Lower lobe of right lung (tissue), 2 donors: ENCODE results near the gene NAT8L. TPM values are rescaled to one million over a fixed set of nuclear protein-coding genes. Genes with fewer than 3 reads are reported as not detected.

Experiments
- ATAC-seq, 2 donors: fragments of 200-7000 bp; cut with Tn5 transposase; one replicate each; pipeline ENCODE4 v1.9.1; 2020 to 2022; ENCODE audit warnings: mild to moderate bottlenecking in 2 of 2, moderate library complexity in 2 of 2
- DNase-seq: peaks from one replicate; pipeline ENCODE4 v3.0.0-alpha.2; 2020
- H3K27ac ChIP-seq: fragments of 200-600 bp; one replicate; pipeline ENCODE4 v1.8.0; 2022
- H3K27me3 ChIP-seq: fragments of 200-600 bp; one replicate; pipeline ENCODE4 v1.8.0; 2022; ENCODE audit warnings: low read depth
- H3K36me3 ChIP-seq: fragments of 200-600 bp; one replicate; pipeline ENCODE4 v1.8.0; 2022; ENCODE audit warnings: mild to moderate bottlenecking
- H3K4me1 ChIP-seq: fragments of 200-600 bp; one replicate; pipeline ENCODE4 v1.8.0; 2022
- H3K4me3 ChIP-seq: fragments of 200-600 bp; one replicate; pipeline ENCODE4 v1.8.0; 2022; ENCODE audit warnings: mild to moderate bottlenecking
- H3K9me3 ChIP-seq: fragments of 200-600 bp; one replicate; pipeline ENCODE4 v1.8.0; 2022
- intact Hi-C: fragments of 100-400 bp; cut with DNase I; formaldehyde crosslinking; loops from one replicate; pipeline ENCODE4 v1.11.0; 2022
- total RNA-seq: library from RNA; stranded (reverse); fragmentation: NEBNext Ultra II Directional; extraction: Animal tissue kit (Norgen Biotek cat#: 25700); gene quantifications from one replicate; pipeline ENCODE4 v1.2.1, GENCODE V29; 2021
- TF ChIP-seq, protein P1 (sequence below): fragments of 200-600 bp; IDR thresholded peaks from one replicate; pipeline ENCODE4 v1.8.0; 2022; ENCODE audit warnings: antibody characterized with exemption, mild to moderate bottlenecking
- donor health status: DM: no; HTN: yes; CAD: no; lungs with severe emphysema.

The NAT8L gene
- total RNA-seq, 1 donor from 2014 or later = 0.24 TPM

- Histone ChIP-seq H3K27me3 (peaks cover 49% of the 10 kb centered on the region), H3K27ac (no peak overlapping the region), H3K9me3 (no peaks in the 10 kb centered on the region), H3K4me3 (peak overlapping the region; percentile 66), H3K4me1 (peaks cover 21% of the 10 kb centered on the region), H3K36me3 (no peaks in the 10 kb centered on the region)
- TF ChIP-seq, protein P1, sequence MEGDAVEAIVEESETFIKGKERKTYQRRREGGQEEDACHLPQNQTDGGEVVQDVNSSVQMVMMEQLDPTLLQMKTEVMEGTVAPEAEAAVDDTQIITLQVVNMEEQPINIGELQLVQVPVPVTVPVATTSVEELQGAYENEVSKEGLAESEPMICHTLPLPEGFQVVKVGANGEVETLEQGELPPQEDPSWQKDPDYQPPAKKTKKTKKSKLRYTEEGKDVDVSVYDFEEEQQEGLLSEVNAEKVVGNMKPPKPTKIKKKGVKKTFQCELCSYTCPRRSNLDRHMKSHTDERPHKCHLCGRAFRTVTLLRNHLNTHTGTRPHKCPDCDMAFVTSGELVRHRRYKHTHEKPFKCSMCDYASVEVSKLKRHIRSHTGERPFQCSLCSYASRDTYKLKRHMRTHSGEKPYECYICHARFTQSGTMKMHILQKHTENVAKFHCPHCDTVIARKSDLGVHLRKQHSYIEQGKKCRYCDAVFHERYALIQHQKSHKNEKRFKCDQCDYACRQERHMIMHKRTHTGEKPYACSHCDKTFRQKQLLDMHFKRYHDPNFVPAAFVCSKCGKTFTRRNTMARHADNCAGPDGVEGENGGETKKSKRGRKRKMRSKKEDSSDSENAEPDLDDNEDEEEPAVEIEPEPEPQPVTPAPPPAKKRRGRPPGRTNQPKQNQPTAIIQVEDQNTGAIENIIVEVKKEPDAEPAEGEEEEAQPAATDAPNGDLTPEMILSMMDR = no peak
- DNase-seq (no peak), ATAC-seq (peak; percentile 2 to 8)
- intact Hi-C loops = no loop called here
Measured at GRCh38 chr4:2040391-2041238, 18.5 kb upstream of the NAT8L start.

DNA sequence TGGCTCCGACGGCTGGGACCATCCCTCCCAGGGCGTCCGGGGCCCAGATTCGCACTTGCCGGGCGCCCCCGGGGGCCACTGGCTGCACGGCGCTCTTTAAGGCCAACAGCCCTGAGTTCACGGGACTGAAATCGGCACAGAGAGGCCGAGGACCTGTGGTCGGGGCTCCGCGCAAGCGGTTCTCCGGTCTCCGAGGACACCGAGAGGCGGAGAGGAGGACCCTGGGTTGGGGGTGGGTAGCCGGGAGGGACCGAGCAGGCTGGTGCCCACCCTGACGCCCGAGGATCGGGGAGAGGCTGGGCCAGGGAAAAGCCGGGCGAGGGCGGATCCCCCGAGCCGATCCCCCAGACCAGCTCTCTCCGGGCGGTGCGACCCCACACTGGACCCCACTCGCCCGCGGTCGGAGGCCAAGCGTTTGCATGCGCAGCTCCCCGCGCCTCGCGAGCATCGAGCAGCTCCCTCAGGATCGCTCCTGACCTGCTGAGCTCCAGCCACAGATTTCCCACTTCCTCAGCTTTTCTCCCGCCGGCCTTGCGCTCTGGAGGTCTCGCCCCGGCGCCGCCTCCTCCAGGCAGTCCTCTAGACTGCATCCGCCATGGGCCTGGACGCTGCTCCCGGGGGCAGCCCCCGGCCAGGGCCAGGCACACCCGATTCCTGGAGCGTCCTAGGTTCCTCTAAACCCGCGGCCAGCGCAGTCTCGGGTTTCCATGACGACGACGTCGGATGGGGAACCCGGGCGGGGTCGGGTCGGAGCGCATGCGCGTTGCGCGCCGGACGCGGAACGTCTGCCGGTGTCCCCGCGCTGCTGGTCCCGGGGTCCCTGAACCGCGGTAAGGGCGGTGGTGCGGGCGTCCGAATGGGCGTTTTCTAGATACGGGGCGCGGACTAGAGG, 17.6 kb upstream of the NAT8L start:
- TF ChIP-seq, protein P1 = no peak
- Histone ChIP-seq H3K27me3 (peaks cover 52% of the 10 kb centered on the region), H3K9me3 (no peaks in the 10 kb centered on the region), H3K4me3 (peak overlapping the region; percentile 66), H3K27ac (peak overlapping the region; percentile 49), H3K36me3 (no peaks in the 10 kb centered on the region), H3K4me1 (peaks cover 21% of the 10 kb centered on the region)
- peak; percentile 91 for DNase-seq
- intact Hi-C loops = no loop called here
- peak; percentile 77 to 85 for ATAC-seq

DNA sequence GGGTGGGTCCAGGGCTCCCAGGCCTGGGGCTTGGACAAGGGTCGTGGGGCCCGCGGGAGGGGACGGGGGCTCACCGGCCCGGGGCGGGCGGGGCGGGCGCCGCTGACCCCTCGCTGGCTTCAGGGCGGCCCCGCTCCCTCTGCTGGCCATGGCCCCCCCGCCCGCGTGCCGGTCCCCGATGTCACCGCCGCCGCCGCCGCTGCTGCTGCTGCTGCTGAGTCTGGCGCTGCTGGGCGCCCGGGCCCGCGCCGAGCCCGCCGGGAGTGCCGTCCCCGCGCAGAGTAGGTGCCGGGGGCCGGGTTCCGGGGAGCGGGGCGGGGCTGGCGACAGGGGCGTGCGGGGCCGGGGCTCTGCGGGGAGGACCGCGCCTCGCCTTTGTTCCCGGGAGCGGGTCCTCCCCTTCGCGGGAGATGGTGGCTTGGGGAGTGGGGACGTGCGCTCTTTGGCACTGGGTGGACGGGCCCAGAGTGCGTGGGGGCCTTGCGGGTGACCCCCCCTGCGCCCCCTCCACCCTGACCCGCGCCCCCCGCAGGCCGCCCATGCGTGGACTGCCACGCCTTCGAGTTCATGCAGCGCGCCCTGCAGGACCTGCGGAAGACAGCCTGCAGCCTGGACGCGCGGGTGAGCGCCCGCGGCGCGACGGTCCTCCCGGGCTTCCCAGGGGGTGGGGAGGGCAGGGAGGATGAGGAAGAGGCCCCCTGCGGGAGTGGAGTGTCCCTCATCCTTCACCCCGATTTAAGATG, 16.8 kb upstream of the NAT8L start:
- peak overlapping the region; percentile 66 for H3K4me3 ChIP-seq
- H3K4me1 ChIP-seq = peaks cover 21% of the 10 kb centered on the region
- H3K27me3 ChIP-seq = peaks cover 55% of the 10 kb centered on the region
- peak; percentile 50 for DNase-seq
- peak; percentile 40 to 49 for ATAC-seq
- intact Hi-C loops = no loop called here
- H3K36me3 ChIP-seq = no peaks in the 10 kb centered on the region
- peak overlapping the region; percentile 49 for H3K27ac ChIP-seq
- H3K9me3 ChIP-seq = no peaks in the 10 kb centered on the region
- TF ChIP-seq, protein P1 = no peak

DNA sequence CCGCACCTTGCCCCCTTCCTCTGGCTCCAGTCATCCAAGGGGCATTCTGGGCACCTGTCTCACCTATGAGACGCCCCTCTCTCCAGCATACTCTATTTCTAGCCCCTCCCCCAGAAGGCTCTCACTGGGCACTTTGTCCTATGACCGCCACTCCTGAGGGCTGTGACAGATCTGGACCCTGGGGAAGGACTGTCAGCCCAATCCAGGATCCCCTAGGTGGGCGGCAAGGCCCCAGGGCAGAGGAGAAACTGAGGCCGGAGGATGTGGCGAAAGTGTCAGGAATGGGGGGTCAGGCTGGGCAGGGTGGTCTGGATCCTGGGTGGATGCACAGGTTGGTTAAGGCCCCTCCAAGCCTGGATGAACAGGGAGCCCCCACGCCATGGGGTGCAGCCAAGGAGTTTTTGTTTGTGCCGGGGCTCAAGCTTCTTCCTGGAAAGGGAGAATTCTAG, 16.2 kb upstream of the NAT8L start:
- Histone ChIP-seq H3K9me3 (no peaks in the 10 kb centered on the region), H3K27ac (no peak overlapping the region), H3K4me1 (peaks cover 21% of the 10 kb centered on the region), H3K4me3 (peak overlapping the region; percentile 66), H3K27me3 (peaks cover 61% of the 10 kb centered on the region), H3K36me3 (no peaks in the 10 kb centered on the region)
- intact Hi-C loops = no loop called here
- ATAC-seq (no peak), DNase-seq (no peak)
- TF ChIP-seq, protein P1 = no peak
